Right lobe of liver (tissue), 4 donors: ENCODE data around the gene GAPVD1.

Source experiments
- CTCF ChIP-seq, 4 donors: fragments of 200-600 bp in 3 of 4; fragments of 450-650 bp in 1 of 4; IDR thresholded peaks; one replicate each; pipeline versions ENCODE4 v1.5.1 to v1.8.0; 2016 to 2022; ENCODE audit warnings: antibody characterized with exemption in 4 of 4, mild to moderate bottlenecking in 2 of 4
- POLR2A ChIP-seq: fragments of 450-650 bp; IDR thresholded peaks from one replicate; pipeline ENCODE4 v1.6.1; 2017; ENCODE audit warnings: antibody characterized with exemption, mild to moderate bottlenecking
- donor health status: DM: no; HTN: no; CAD: no.
- donor health status: DM: no; HTN: no; CAD: no.
- donor health status: DM: no; HTN: yes; CAD: no.

- TF ChIP-seq CTCF (IDR thresholded peaks at IDR 0.05): no peak
- no peak for TF ChIP-seq POLR2A
Measured at GRCh38 chr9:125258160-125258785, 3.4 kb upstream of the GAPVD1 start.
